AG04450 (cell line): ENCODE data around the gene WDR6. TPM values are rescaled to one million over a fixed set of nuclear protein-coding genes. Genes with fewer than 3 reads are reported as not detected.

ENCODE experiments used
- CTCF ChIA-PET: fragments of 300-600, 350-600 bp; formaldehyde crosslinking; extraction: SDS; loops from one replicate; lab custom pipeline; 2022; ENCODE audit warnings: antibody characterized with exemption, inconsistent platforms; lab: Charles Lee
- POLR2A ChIA-PET: fragments of 350-600 bp; formaldehyde crosslinking; extraction: SDS; loops from one replicate; lab custom pipeline; 2021; ENCODE audit warnings: antibody characterized with exemption, inconsistent platforms; lab: Yijun Ruan, JAX
- DNase-seq: peaks from one replicate; pipeline ENCODE4 v3.0.0-alpha.2; 2011; ENCODE audit warnings: low read depth, low spot score
- H3K27ac ChIP-seq: one replicate; pipeline ENCODE4 v1.5.1; 2012; ENCODE audit warnings: low read depth, low read length, control low read depth
- H3K27me3 ChIP-seq: one replicate; pipeline ENCODE4 v1.6.0; 2012; ENCODE audit warnings: low read length; ENCODE audit not compliant: control insufficient read depth, insufficient read depth
- H3K4me3 ChIP-seq: 2 replicates; pipeline ENCODE4 v1.5.1; 2011; ENCODE audit warnings: mild to moderate bottlenecking, low read depth, low read length, control low read depth
- H3K9me3 ChIP-seq: 2 replicates; pipeline ENCODE4 v1.5.1; 2012; ENCODE audit warnings: low read length; ENCODE audit not compliant: control insufficient read depth, insufficient read depth
- polyA plus RNA-seq: library from polyadenylated mRNA; depleted of rRNA; stranded (reverse); fragments of >200 nt; gene quantifications from 2 replicates; pipeline ENCODE4 v1.2.3, GENCODE V29; 2011
- TF ChIP-seq, protein P1 (sequence below): IDR thresholded peaks from 2 replicates; pipeline ENCODE4 v1.5.1; 2011; ENCODE audit warnings: low read depth, low read length, control low read depth, inconsistent platforms

Gene WDR6
- polyA plus RNA-seq, 1 experiment, result 101 TPM

DNA sequence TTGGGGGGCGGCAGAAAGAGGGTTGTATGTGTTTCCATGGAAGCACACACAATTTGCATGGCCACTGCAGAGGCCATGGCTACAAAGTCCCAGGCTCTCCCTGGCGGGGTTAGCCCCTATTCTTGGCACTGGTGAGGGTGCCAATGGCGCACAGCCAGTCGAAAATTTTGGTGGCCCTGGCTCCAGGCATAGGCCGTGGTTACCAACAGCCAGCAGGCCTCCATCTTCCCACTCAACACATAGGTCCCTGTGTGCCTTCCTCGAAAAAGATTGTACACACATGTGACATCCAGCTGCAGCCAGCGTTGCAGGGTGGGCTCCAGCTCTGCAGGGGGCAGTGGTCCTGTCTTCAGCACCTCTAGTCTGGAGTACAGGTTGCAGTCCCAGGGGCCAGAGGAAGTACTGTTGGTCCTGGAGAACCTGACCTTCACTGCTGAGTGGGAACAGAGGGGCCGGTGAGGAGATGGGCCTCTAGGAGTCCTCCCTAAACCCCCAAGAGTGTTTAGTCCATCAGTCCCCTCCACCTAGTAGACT is 10.0 kb upstream of the WDR6 start:
- Histone ChIP-seq H3K4me3 (no peak overlapping the region), H3K27me3 (no peaks in the 10 kb centered on the region), H3K27ac (no peak overlapping the region), H3K9me3 (no peaks in the 10 kb centered on the region)
- DNase-seq, result no peak
- CTCF ChIA-PET, result interaction anchor here (1.0 kb wide), 1 partner anchor 10 kb away, joined by 5 read pairs; the partner anchor contains the start of gene WDR6
- POLR2A ChIA-PET, result no interaction called here
- TF ChIP-seq, protein P1, sequence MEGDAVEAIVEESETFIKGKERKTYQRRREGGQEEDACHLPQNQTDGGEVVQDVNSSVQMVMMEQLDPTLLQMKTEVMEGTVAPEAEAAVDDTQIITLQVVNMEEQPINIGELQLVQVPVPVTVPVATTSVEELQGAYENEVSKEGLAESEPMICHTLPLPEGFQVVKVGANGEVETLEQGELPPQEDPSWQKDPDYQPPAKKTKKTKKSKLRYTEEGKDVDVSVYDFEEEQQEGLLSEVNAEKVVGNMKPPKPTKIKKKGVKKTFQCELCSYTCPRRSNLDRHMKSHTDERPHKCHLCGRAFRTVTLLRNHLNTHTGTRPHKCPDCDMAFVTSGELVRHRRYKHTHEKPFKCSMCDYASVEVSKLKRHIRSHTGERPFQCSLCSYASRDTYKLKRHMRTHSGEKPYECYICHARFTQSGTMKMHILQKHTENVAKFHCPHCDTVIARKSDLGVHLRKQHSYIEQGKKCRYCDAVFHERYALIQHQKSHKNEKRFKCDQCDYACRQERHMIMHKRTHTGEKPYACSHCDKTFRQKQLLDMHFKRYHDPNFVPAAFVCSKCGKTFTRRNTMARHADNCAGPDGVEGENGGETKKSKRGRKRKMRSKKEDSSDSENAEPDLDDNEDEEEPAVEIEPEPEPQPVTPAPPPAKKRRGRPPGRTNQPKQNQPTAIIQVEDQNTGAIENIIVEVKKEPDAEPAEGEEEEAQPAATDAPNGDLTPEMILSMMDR, result no peak

DNA sequence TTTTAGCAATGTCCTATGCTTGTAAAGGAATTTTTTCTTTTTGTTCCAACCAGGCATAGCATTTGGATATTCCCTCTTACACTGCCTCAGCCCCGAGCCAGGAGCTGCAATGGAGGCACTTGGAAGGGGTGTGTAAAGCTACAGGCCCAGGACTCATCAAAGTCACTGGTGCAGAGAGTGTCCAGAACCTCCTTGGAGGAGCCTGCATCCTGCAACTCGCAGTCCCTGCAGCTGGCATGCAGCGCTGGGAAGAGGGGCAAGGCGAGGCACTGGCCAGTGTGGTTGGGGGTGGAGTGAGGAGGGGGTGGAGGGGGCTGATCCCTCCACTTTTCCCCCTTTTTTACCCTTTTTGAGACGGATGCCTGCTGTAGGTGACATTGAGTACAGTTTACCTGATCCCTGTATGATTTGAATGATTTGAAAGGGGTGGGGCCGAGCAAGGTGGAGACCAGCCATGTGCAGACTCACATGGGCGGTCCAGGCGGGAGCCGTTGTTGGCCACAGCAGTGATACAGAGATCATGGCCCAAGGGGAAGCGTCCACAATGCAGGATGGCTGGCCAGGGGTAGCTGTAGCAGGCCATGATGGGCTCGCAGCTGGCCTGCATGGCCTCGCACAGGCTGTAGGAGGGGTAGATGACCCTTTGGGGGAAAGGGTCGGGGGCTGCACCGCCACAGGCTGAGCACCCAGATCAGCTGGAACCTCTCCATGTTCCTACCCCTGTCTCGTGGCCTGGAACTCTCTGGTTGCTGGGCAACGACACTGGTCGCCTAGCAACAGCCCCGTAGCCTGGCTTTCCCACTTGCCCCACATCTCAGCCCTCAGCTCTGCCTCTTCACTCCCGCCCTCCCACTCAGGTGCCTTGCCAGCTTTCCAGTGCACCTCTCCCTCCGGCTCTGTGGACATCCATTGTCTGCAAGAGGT is 9.2 kb upstream of the WDR6 start:
- Histone ChIP-seq H3K27me3 (no peaks in the 10 kb centered on the region), H3K27ac (no peak overlapping the region), H3K9me3 (no peaks in the 10 kb centered on the region), H3K4me3 (no peak overlapping the region)
- ChIA-PET POLR2A (no interaction called here), CTCF (interaction anchor here (1.0 kb wide), 1 partner anchor 9 kb away, joined by 5 read pairs; the partner anchor contains the start of gene WDR6)
- DNase-seq, result no peak
- TF ChIP-seq, protein P1, result no peak

DNA sequence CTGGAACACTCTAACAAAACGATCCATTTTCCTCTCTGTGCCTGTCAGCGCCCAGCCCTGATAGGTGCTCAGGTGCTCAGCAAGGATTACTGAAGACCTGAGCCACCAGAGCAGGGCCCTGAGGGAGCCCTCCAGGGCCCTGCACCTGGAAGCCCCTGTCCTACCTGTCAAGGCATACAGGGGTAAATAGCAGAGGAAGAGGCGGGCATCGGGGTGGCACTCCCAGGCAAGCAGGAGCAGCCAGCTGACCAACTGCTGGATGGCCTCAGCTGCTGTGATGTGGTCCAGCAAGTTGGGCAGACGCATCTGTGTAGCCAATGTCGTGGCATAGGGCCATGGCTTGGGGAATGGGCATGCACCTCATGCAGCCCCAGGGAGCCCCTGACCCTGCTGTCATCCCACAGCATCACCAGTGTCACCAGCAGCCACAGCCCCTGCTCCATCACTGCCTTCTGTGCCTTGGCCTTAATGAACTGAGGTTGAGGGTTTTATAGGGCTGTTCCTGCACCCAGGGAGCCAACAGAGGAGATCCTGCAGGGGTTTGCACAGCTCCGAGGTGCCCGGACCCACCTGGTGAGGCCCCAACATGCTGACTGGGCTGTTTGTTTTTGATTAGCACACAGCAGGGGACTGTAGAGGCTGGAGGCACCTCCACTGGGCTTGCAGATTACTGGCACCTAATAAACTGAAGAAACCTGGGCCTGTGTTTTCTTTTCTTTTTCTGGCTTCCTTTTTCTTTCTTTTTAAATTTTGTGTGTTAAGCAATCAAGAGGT is 7.9 kb upstream of the WDR6 start:
- no peak for DNase-seq
- ChIA-PET CTCF (interaction anchor here (0.9 kb wide), 1 partner anchor 10 kb away, joined by 4 read pairs; the partner anchor contains the start of gene P4HTM), POLR2A (no interaction called here)
- H3K27me3 ChIP-seq, result no peaks in the 10 kb centered on the region
- H3K27ac ChIP-seq, result no peak overlapping the region
- TF ChIP-seq, protein P1, result no peak
- H3K9me3 ChIP-seq, result no peaks in the 10 kb centered on the region
- H3K4me3 ChIP-seq, result no peak overlapping the region

DNA sequence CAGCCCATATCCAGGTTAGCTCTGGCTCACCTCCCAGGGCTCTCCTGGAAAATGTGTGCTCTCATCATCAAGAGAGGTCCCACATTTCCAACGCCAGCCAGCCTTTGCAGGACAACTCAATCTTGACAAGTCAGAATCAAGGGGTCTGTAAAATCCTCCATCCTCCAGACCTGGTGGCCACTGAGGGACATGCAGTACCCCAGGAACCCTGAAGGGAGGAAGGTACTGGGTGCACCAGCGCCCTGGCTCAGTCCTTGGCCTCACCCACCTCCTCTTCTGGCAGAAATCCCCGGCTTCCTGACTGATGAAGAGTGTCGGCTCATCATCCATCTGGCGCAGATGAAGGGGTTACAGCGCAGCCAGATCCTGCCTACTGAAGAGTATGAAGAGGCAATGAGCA is 6.0 kb upstream of the WDR6 start:
- CTCF ChIA-PET, result no interaction called here
- Histone ChIP-seq H3K27me3 (no peaks in the 10 kb centered on the region), H3K9me3 (no peaks in the 10 kb centered on the region), H3K4me3 (no peak overlapping the region), H3K27ac (no peak overlapping the region)
- TF ChIP-seq, protein P1, result no peak
- POLR2A ChIA-PET, result no interaction called here
- no peak for DNase-seq
